ENCODE results near the gene ANKS1B. TPM values are rescaled to one million over a fixed set of nuclear protein-coding genes. Genes with fewer than 3 reads are reported as not detected.

Gene ANKS1B
- total RNA-seq, 1 experiment from 2014 or later = 0.54 TPM

DNA sequence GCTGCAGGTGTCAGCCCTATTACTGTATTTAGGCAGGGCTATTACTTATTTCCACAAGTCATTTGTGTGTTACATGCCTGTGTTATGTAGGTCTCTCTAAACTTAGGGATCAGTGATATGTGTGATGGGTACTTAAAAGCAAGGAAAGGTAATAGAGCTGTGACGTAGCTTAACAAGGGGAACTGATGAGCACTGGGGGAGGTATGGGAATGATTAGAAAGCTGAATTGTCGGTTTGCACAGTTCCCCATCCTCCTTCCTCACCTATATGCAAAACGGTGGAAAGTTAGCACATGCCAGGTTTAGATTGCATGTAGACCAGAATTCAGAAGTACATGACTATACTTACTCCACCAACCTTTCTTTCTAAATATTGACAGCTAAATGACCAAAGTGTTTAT, 831.4 kb downstream of the ANKS1B start:
- ATAC-seq = no peak
- Histone ChIP-seq H2AFZ (ENCODE audit: low read depth, low read length, poor library complexity, severe bottlenecking) (no peak overlapping the region), H3K4me2 (ENCODE audit: low read length) (no peak overlapping the region), H3K4me3 (replicated peaks in 1 of 2; ENCODE audit: low read depth in 1 of 2, low read length in 2 of 2) (no peak overlapping the region), H3K9me2 (ENCODE audit: insufficient read depth) (no peaks in the 10 kb centered on the region), H3K79me2 (ENCODE audit: insufficient read depth, low read length) (no peaks in the 10 kb centered on the region), H3K4me1 (ENCODE audit: control insufficient read depth in 1 of 2, insufficient read depth in 2 of 2, low read length in 2 of 2) (no peaks in the 10 kb centered on the region), H3K27me3 (ENCODE audit: insufficient read depth, low read length) (peaks cover 22% of the 10 kb centered on the region), H4K20me1 (ENCODE audit: insufficient read depth) (no peaks in the 10 kb centered on the region), H3K36me3 (ENCODE audit: control insufficient read depth in 1 of 2, insufficient read depth in 2 of 2, low read length in 2 of 2) (no peaks in the 10 kb centered on the region), H3K9me3 (ENCODE audit: control insufficient read depth in 1 of 2, insufficient read depth in 1 of 2, low read depth in 1 of 2, low read length in 2 of 2) (no peaks in the 10 kb centered on the region), H3K27ac (ENCODE audit: low read depth, low read length) (no peak overlapping the region), H3K9ac (ENCODE audit: low read length) (no peak overlapping the region)
- no TSS peak for BruUV-seq (replicated peaks)
- POLR2A ChIA-PET = no interaction called here
- RAD21 ChIA-PET (ENCODE audit: low non-redundant PET in 1 of 2, low total read pairs in 2 of 2, uncharacterized antibody in 2 of 2, unreplicated experiment in 2 of 2) = no interaction called here
- CTCF ChIA-PET = no interaction called here
- intact Hi-C loops (cut with micrococcal nuclease) = no loop called here
- DNase-seq (ENCODE audit: low read depth, low spot score) = no peak
- TF ChIP-seq SP1 (IDR thresholded peaks at IDR 0.05; ENCODE audit: low read depth) (no peak), EZH2phosphoT487 (IDR thresholded peaks at IDR 0.05; ENCODE audit: borderline replicate concordance) (no peak), SIN3A (IDR thresholded peaks at IDR 0.05; ENCODE audit: low read depth) (no peak), ZNF274 (IDR thresholded peaks at IDR 0.05; ENCODE audit: low read depth, low read length) (no peak), SRF (IDR thresholded peaks at IDR 0.05; ENCODE audit: low read depth) (no peak), RAD21 (IDR thresholded peaks at IDR 0.05; ENCODE audit: low read depth) (no peak), CBX3 (IDR thresholded peaks at IDR 0.05; ENCODE audit: low read depth) (no peak), JUND (IDR thresholded peaks at IDR 0.05) (no peak)
- TF ChIP-seq, protein P1, sequence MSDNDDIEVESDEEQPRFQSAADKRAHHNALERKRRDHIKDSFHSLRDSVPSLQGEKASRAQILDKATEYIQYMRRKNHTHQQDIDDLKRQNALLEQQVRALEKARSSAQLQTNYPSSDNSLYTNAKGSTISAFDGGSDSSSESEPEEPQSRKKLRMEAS (IDR thresholded peaks at IDR 0.05) = no peak

DNA sequence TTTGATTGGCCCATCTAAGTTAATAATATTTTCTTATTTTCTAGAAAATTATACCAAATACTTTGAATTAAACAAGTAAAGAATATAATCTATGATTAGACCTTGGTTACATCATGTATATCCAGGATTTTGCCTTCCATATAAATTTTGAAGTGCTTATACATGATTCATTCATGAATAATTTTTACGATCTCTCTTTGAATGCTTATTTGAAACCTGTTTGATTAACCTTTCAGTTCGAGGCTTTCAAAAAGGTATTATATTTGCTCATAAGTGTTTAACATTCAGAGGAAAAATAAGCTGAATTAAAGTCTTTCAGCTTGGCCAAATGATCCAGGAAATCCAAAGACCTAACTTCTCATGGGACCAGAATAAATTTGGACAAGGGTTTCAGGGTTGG, 832.4 kb downstream of the ANKS1B start:
- ChIA-PET CTCF (no interaction called here), RAD21 (ENCODE audit: low non-redundant PET in 1 of 2, low total read pairs in 2 of 2, uncharacterized antibody in 2 of 2, unreplicated experiment in 2 of 2) (no interaction called here), POLR2A (no interaction called here)
- no peaks in the 10 kb centered on the region for H3K9me2 ChIP-seq (ENCODE audit: insufficient read depth)
- no peaks in the 10 kb centered on the region for H3K79me2 ChIP-seq (ENCODE audit: insufficient read depth, low read length)
- no peak overlapping the region for H3K27ac ChIP-seq (ENCODE audit: low read depth, low read length)
- intact Hi-C loops (cut with micrococcal nuclease) = no loop called here
- BruUV-seq (replicated peaks) = no TSS peak
- H3K36me3 ChIP-seq (ENCODE audit: control insufficient read depth in 1 of 2, insufficient read depth in 2 of 2, low read length in 2 of 2) = no peaks in the 10 kb centered on the region
- H2AFZ ChIP-seq (ENCODE audit: low read depth, low read length, poor library complexity, severe bottlenecking) = no peak overlapping the region
- DNase-seq (ENCODE audit: low read depth, low spot score) (no peak), ATAC-seq (no peak)
- H3K4me3 ChIP-seq (replicated peaks in 1 of 2; ENCODE audit: low read depth in 1 of 2, low read length in 2 of 2) = no peak overlapping the region
- peaks cover 27% of the 10 kb centered on the region for H3K27me3 ChIP-seq (ENCODE audit: insufficient read depth, low read length)
- no peaks in the 10 kb centered on the region for H3K9me3 ChIP-seq (ENCODE audit: control insufficient read depth in 1 of 2, insufficient read depth in 1 of 2, low read depth in 1 of 2, low read length in 2 of 2)
- H3K4me1 ChIP-seq (ENCODE audit: control insufficient read depth in 1 of 2, insufficient read depth in 2 of 2, low read length in 2 of 2) = no peaks in the 10 kb centered on the region
- no peak overlapping the region for H3K9ac ChIP-seq (ENCODE audit: low read length)
- TF ChIP-seq SIN3A (IDR thresholded peaks at IDR 0.05; ENCODE audit: low read depth) = no peak
- no peak for TF ChIP-seq ZFX (IDR thresholded peaks at IDR 0.05)
- no peak for TF ChIP-seq CBX3 (IDR thresholded peaks at IDR 0.05; ENCODE audit: low read depth)
- TF ChIP-seq POLR2AphosphoS5 (IDR thresholded peaks at IDR 0.05; ENCODE audit: low read depth, low read length) = no peak
- no peak for TF ChIP-seq CEBPB (IDR thresholded peaks at IDR 0.05; ENCODE audit: low read depth)
- TF ChIP-seq, protein P1 (IDR thresholded peaks at IDR 0.05) = no peak
- no peak for TF ChIP-seq EZH2 (IDR thresholded peaks at IDR 0.05)
- TF ChIP-seq JUND (IDR thresholded peaks at IDR 0.05) = no peak
- no peak for TF ChIP-seq POLR2A (IDR thresholded peaks at IDR 0.05; ENCODE audit: borderline replicate concordance, extremely low read depth, insufficient read depth, insufficient read length)
- TF ChIP-seq YY1 (IDR thresholded peaks at IDR 0.05; ENCODE audit: extremely low read depth, insufficient replicate concordance, low read depth, low read length) = no peak
- no peak for TF ChIP-seq SRF (IDR thresholded peaks at IDR 0.05; ENCODE audit: low read depth)
- no peak overlapping the region for H3K4me2 ChIP-seq (ENCODE audit: low read length)
- no peaks in the 10 kb centered on the region for H4K20me1 ChIP-seq (ENCODE audit: insufficient read depth)

Data from HCT116 (cell line).